Measurements from ENCODE around the gene GALNT9. TPM values are rescaled to one million over a fixed set of nuclear protein-coding genes. Genes with fewer than 3 reads are reported as not detected.
"Not testable (repeated sequence)": the region's sequence is repeated elsewhere in the genome, so short reads cannot be mapped to it uniquely, and the experiment has no call there.

The GALNT9 gene
- polyA plus RNA-seq, 3 donors, result 7.3 to 12.7 (median 9.6) TPM

DNA sequence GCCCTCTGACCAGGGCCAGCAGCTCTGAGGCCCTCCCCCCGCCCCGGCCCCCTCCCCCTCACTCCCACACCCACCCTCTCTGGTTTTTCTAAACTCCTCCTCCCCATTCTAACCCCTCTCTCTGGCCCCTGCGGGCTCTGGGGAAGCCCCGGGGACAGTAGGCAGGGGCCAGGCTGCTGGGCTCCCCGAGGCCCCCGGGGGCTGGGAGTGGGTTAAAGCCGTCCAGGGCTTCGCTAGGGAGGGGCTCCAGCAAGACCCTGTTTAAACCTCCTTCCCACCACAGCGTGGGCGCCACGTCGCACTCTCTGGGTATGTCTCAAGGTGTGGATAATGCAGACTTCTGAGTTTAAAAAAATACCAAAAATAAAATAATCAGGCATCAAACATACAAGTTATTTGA, 51.4 kb downstream of the GALNT9 start:
- DNase-seq (ENCODE audit: extremely low read depth in 1 of 11, low read depth in 9 of 11, low spot score in 4 of 11), result no peak

DNA sequence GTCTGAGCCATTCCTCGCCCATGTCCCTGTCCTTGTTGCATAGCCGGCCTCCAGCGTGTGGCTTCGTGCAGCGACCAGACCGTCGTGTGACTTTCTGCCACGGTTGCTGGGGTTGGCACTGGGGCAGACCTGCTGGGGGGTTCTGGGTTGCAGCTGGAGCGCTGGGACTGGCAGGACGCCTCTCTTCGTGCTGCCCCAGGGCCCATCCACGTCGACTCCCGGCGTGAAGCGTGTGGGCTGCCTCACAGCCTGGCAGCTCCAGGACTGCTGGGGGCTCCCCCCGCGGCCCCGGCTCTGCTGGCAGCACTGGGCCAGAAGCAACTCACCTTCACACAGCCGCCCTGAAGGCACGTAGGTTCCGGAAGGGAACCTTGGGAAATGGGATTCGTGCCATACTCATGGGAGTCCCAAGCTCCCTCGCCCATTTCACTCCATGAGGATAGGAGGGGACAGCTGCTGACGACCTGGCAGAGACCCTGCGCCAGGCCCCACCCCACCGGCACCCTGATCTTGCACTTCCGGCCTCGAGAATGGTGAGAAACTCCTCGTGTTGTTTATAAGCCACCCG, 51.9 kb downstream of the GALNT9 start:
- DNase-seq (ENCODE audit: extremely low read depth in 1 of 11, low read depth in 9 of 11, low spot score in 4 of 11), result no peak

DNA sequence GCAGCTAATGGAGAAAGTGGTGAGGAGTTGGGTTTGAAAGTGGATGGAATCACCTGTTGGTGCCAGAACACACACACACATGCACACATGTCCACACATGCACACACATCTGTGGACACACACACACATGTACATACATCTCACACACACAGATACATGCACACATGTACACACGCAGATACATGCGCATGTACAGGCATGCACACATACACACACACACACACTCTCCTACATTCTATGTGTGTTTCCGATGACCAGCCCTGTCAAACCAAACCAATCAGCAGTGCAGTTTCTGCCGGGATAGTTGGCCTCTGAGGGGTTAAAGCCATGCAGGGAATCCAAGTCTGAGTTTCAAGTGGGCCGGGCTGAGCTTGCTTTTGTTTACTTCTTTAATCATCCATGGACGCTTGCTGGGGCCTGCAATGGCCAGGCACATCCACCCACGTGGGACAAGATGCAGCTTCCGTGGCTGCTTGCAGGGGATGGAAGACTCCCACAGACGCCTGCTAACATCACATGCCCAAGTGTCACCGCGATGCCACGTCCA, 52.5 kb downstream of the GALNT9 start:
- no peak for DNase-seq (ENCODE audit: extremely low read depth in 1 of 11, low read depth in 9 of 11, low spot score in 4 of 11)

DNA sequence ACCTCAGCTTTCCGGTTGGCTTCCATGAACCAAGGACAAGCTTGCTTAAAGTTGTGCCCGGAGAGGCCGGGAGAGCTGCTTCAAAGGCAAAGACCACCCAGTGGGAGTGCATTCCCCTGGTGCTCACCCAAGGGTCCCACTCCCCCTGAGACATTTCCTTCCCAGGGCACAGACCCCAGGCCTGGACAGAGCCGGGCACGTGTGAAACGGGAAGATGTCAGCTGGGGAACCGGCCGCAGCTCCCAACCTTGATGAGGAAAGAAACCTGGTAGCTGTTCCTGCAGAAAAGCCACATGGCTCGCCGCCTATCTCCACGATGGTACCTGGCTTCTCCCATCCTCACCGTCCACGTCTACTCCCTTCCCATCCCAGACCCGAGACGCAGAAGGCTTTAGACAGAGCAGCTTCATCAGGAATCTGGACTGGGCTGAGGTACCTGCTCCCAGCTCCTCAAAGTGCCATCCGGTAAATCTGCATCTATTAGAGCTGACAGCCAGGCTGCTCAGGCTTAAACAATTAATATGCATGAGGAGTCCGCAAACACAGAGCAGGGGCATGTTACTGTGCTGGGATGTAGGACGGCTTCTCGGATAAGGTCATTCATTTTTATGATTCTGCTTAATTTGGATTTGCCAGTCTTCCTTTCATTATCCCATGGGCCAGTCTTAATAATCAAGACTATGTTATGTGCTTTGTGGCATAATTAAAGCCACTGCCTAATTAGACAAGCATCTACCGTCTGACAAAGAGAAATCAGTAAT, 53.1 kb downstream of the GALNT9 start:
- DNase-seq (ENCODE audit: extremely low read depth in 1 of 11, low read depth in 9 of 11, low spot score in 4 of 11), result no peak

DNA sequence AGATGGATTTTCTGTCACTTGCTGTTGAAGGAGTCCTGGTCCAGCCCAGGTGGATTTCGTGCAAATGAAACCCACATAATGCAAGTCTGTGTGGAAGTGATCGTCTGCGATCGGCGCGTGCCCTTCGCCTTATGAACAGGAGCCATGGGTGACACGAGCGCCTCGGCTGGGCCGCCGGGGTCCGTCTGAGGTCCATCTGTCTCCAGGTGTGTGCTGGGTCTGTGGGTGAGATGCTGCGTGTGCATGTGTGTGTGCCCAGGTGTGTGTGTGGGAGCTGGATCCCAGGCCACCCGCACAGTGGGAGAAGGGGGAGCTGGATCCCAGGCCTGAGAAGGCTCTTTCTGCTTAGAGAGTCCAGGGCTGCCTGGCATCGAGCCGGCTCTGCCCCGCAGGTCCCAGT, 53.8 kb downstream of the GALNT9 start:
- no peak for DNase-seq (ENCODE audit: extremely low read depth in 1 of 11, low read depth in 9 of 11, low spot score in 4 of 11)

DNA sequence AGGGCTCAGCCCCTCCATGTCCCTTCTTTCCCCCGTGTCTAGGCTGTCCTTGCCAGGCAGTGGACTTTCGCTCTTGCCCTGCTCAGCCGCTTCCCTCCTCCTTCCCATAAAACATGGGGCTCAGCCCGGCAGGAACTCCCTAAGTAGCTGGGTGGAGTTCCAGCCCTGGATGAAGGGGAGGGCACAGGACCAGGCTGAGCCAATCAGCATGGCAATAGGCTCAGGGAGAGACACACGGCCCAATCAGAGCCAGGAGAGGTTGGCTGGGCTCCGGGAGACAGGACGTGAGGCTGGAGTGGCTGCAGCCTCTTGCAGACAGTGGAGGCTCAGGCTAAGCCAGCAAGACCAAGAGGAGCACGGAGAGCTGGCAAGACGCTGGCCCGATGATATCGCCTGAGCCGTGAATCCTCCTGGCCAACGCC, 54.3 kb downstream of the GALNT9 start:
- DNase-seq (ENCODE audit: extremely low read depth in 1 of 11, low read depth in 9 of 11, low spot score in 4 of 11), result peak in 2 of 11 donors; percentile 63 to 85

DNA sequence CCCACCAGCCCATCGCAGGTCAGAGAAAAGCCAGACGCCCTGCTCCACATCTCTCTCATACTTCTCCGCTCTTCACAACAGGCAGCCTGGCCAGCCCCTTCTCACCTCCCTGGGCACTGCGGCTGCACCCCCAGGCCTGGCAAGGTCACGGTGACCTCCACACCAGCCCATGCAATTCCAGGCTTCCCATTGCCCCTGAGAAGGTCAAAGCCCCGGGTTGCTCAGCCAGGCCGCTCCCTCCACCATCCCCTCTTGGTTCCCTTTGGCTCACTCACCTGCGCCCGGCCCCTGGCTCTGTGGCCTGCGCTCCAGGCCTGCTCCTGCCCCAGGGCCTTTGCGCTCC, 55.4 kb downstream of the GALNT9 start:
- DNase-seq (ENCODE audit: extremely low read depth in 1 of 11, low read depth in 9 of 11, low spot score in 4 of 11), result no peak

DNA sequence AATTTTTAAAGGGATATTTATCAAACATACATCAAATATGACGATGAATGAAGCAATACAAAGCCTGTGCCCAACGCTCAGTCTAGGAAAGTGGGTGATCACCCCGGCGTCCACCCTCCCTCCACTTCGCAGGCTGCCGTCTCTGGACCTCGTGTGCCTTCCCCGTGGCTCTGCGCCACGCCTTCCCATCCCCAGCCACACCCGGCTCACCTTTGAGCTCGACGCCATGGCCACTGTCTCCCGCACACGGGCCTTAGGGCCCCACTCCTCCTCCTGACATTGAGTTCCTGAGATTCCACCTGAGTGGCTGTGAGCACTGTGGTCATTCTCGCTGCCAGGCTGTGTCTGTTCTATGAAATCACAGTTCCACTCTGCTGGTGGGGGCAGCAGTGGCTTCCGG, 56.7 kb downstream of the GALNT9 start:
- no peak for DNase-seq (ENCODE audit: extremely low read depth in 1 of 11, low read depth in 9 of 11, low spot score in 4 of 11)

DNA sequence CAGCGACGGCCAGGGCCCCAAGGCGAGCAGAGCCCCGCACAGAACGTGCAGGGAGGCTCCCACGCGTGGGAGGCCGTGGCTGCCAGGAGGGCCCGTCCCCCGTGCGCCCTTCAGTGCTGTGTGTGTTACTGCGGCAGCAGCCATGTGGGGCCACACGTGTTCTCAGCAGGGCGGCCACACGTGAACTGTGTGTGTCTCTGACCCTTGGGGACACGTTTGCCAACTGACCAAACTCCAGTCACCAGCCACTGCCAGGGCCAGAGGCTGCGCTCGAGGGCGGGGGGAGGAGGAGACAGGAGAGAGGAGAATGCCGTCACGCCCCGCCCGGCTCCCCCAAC, 57.7 kb downstream of the GALNT9 start:
- no peak for DNase-seq (ENCODE audit: extremely low read depth in 1 of 11, low read depth in 9 of 11, low spot score in 4 of 11)

DNA sequence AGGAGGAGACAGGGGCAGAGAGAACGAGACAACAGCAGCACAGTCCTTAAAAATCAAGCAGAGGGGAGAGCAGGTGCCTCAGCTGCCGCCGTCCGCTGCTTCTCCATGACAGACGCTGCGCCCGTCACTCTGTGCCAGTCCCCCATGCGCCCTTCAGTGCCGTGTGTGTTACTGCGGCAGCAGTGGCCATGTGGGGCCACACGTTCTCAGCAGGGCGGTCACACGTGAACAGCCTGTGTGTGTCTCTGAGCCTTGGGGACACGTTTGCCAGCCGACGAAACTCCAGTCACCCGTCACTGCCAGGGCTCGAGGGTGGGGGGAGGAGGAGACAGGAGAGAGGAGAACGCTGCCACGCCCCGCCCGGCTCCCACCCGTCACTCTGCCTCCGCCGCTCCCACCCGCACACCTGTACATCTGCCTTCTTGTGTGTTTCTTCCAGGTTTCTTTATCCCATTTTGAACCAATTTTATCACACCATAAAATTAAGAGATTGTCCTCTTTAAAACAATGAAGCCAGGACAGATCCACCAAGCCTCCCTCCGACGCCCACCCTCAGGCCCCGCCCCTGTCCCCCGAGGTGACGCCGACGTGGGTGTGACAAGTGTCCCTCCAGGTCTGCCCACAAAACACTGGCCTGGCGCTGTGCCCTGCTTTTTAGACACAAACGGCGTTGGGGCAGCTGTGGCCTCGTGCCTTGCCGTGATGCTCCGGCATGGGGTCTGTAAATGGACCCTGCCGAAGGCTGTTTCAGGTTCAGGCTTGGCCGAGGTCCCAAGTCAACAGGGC, 58.2 kb downstream of the GALNT9 start:
- no peak for DNase-seq (ENCODE audit: extremely low read depth in 1 of 11, low read depth in 9 of 11, low spot score in 4 of 11)

DNA sequence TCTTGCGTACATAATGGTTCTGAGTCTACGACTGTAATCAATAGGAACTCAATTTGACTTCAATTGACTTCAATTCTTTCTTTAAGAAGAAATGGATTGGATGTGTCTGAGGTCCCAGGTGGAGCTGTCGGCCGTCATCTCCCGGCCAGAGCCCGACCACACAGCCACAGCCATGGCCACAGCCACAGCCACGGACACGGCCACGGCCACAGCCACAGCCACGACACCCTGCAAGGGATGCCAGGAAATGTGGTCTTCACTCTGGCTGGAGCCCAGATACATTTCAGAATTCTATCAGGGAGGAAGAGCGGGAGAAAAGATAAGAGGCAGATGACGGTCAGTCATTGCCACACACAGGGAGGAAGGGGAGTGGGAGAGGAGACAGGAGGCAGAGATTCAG, 58.9 kb downstream of the GALNT9 start:
- DNase-seq (ENCODE audit: extremely low read depth in 1 of 11, low read depth in 9 of 11, low spot score in 4 of 11), result no peak

DNA sequence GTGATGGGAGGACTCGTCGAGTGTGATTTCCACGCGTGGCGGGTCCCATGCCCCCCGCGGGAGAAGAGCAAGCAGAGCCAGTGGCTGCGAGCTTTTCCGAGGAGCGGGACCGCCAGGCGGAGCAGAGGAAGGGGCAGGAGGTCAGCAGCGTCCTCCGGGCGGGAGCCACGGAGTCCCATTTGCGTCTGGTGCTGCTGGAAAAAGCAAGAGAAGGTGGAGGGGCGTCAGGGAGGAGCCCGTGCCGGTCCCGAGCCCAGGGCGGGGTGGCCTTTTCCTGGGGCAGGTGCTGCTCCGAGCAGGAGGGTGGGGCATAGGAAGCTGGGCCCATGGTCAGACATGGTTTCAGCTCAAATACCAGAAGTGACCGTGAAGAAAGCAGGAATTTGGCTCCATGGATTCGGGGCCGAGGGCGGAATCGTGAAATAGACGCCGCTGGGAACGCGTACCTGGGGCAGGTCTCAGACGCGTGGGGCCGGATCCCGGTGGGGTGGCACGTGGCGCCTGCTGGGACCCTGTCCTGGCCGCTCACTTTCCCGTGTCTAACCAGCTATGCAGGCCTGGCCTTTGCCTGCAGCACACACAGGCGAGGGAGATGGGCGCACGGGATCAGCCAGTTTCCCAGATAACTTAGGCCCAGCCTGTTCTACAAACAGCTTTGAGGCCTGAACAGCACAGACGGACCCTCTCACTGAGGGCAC, 60.0 kb downstream of the GALNT9 start:
- DNase-seq (ENCODE audit: extremely low read depth in 1 of 11, low read depth in 9 of 11, low spot score in 4 of 11), result no peak

DNA sequence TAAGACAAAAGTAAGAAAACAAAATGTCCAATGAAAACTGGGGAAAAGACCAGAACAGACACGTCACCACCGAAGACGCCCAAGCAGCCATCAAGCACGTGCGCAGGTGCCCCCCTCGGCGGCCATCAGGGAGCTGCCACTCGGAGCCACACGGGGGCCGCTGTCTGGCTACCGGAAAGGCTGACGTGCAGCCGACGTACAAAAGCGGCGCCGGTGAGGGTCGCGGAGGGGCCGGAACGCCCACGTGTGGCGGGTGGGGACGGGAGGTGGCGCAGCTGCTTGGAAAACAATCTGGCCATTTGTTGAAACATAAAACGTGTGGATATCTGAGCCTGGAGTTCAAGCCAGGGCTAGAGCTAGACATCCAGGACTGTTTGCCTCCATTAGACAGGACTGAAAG, 60.7 kb downstream of the GALNT9 start:
- peak in 7 of 11 donors; percentile 71 to 83 (median 79) for DNase-seq (ENCODE audit: extremely low read depth in 1 of 11, low read depth in 9 of 11, low spot score in 4 of 11)

DNA sequence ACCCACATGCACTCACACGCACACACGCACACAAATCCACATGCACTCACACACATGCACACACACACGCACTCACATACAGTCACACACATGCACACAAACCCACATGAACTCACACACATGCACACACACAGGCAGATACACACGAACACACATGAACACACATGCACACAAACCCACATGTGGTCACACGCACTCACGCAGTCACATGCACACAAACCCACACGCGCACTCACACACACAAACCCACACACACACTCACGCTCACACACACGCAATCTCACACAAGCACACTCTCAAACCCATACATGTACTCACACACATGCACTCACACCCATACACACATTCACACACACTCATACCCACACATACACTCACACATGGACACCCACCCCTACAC, 61.5 kb downstream of the GALNT9 start:
- DNase-seq (ENCODE audit: extremely low read depth in 1 of 11, low read depth in 9 of 11, low spot score in 4 of 11), result no peak

DNA sequence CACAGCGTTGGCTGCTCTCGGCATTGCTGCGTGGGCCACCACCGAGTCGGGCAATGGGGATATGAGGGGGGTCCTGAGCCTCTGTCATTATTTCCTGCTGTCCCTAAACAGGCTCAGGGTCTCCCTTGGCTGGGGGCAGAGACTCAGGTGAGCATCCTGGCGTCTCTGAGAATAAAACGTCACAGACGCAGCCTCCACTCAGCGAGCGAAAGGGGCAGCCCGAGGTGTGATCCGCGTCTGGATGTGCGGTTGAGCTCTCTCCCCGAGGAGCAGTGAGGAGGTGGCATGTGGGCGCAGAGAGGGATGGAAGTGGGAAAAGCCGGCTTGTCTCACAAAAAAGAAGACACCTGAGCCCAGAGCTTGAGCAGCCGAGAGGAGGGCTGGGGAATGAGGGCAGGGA, 62.6 kb downstream of the GALNT9 start:
- DNase-seq (ENCODE audit: extremely low read depth in 1 of 11, low read depth in 9 of 11, low spot score in 4 of 11), result no peak

DNA sequence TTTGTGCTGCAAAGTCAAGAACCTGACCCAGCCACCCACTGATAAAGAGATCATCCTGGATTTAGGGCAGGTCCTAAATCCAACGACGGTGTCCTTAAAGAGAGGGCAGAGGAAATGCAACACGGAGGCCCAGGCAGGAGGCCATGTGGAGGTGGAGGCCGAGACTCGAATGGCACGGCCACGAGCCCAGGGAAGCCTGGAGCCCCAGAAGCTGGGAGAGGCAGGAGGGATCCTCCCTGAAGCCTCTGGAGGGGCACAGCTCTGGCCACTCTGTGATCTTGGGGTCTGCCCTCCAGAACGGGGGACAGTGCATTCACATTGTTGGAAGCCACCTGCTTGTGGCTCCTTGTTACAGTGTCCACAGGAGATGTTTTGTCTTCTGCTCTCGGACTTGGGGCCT, 63.0 kb downstream of the GALNT9 start:
- DNase-seq (ENCODE audit: extremely low read depth in 1 of 11, low read depth in 9 of 11, low spot score in 4 of 11), result no peak

DNA sequence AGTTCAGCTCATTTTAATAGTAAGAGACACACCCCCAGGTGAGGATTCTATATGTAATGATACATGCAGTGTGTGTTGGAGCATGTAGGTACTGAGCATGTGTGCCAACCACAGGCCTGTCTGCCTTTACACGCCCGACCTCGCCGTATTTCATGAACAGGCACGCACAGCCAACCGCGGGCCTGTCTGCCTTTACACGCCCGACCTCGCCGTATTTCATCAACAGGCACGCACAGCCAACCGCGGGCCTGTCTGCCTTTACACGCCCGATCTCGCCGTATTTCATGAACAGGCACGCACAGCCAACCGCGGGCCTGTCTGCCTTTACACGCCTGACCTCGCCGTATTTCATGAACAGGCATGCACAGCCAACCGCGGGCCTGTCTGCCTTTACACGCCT, 63.6 kb downstream of the GALNT9 start:
- DNase-seq (ENCODE audit: extremely low read depth in 1 of 11, low read depth in 9 of 11, low spot score in 4 of 11), result not testable (repeated sequence)

DNA sequence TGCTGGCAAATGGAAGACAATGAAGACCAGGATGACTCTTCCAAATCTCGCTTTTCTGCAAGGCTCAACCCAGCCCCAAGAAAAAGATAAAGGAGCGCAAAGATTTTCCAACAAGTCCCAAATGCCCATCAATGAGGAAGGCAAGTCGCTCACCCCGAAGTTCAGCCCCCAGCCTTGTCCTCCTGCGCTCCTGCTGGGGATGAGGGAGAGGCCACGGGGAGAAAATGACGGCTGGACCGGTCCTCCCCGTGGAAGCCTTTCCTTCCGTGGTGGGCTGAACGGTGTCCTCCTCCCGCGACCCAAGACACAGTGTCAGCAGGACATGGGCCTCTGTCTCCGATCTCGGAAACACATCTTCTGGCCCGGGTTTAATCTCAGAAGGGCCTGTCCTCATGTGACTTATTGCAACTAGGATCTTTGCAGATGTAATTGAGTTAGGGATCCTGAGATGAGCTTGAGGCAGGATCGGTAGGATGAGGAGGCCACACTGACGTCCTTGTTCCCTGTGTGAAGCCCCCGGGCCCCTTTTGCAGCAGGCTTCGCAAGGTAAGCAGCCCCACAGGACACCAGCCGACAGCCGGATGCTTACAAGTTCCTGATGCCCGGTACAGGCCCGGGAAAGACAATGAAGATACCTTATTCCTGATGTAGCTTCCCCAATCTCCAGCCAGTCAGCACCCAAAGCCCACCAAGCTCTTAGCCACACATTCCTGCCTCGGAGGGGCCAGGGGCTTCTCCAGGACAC, 64.2 kb downstream of the GALNT9 start:
- no peak for DNase-seq (ENCODE audit: extremely low read depth in 1 of 11, low read depth in 9 of 11, low spot score in 4 of 11)
